ENCODE data around the gene WASF2. TPM values are rescaled to one million over a fixed set of nuclear protein-coding genes. Genes with fewer than 3 reads are reported as not detected.
"Not testable (repeated sequence)": the region's sequence is repeated elsewhere in the genome, so short reads cannot be mapped to it uniquely, and the experiment has no call there.

Gene WASF2
- total RNA-seq, 1 experiment from 2014 or later: 18.2 TPM

GRCh38 chr1:27496604-27497155 lies 6.7 kb upstream of the WASF2 start:
- no peak for DNase-seq (ENCODE audit: low read depth)

GRCh38 chr1:27492796-27493195 lies 2.8 kb upstream of the WASF2 start:
- no peak for DNase-seq (ENCODE audit: low read depth)

- no peak for DNase-seq (ENCODE audit: low read depth)
Measured at GRCh38 chr1:27491748-27492700, 2.1 kb upstream of the WASF2 start.

GRCh38 chr1:27489501-27489972 lies 430 bp downstream of the WASF2 start:
- no peak for DNase-seq (ENCODE audit: low read depth)

DNA sequence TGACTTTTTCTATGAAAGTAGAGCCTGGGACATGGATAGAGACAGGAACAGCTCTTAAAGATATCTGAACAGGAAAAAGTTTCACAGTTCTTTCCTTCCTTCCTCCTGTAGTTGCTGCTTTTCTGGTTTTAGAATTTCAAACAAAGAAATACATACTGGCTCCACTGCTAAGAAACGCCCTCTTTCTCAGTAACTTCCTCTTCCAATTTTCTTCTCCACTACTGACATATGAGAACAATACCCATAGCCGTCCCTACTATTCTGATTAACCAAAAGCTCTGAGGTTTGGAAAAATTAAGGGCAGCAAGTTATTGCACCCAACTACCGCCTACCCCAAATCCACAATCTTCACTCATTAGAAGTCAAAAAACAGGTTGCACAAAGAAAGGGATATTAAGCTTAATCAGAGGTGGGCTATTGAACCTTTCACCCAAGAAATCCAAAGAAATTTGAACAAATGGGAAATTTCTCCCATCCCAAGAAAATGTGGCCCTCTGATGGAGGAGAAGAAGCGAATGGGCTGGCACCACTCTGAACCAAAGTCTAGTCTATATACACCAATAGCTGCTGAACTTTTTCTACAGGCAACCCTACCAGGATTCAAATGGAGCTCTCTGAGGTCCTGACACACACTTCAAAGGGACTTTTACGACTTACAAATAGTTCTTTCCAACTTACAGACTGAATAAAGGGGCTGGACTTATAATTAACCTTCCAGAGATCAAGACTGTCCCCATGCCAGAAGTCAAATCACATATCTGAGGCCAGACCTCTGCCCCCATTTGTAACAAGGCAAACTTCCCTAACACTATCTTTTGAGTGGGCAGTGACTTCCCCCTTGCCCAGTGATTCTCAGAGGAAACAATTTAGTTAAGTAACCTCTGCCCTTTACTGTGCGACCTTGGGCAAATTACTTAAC lies 1.7 kb downstream of the WASF2 start:
- peak; percentile 11 for DNase-seq (ENCODE audit: low read depth)

GRCh38 chr1:27485363-27485762 lies 4.6 kb downstream of the WASF2 start:
- no peak for DNase-seq (ENCODE audit: low read depth)

- DNase-seq (ENCODE audit: low read depth): no peak
Measured at GRCh38 chr1:27483659-27484058, 6.3 kb downstream of the WASF2 start.

GRCh38 chr1:27481994-27482620 lies 7.9 kb downstream of the WASF2 start:
- DNase-seq (ENCODE audit: low read depth): no peak

GRCh38 chr1:27478098-27478497 lies 11.9 kb downstream of the WASF2 start:
- no peak for DNase-seq (ENCODE audit: low read depth)

GRCh38 chr1:27476237-27476636 lies 13.7 kb downstream of the WASF2 start:
- DNase-seq (ENCODE audit: low read depth): no peak

DNA sequence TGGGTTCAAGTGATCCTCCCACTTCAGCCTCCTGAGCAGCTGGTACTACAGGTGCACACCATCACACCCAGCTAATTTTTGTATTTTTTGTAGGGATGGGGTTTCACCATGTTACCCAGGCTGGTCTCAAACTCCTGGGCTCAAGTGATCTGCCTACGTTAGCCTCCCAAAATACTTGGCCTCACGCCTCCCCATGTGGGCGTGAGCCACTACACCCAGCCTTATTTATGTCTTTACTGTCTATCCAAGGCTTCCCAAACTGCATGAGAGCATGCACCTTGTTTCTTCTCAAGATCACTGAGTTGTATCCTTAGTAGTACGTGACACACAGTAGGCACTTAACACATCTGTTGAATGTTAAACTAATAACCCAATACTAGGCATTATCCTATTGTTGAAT lies 14.2 kb downstream of the WASF2 start:
- DNase-seq (ENCODE audit: low read depth): no peak

DNA sequence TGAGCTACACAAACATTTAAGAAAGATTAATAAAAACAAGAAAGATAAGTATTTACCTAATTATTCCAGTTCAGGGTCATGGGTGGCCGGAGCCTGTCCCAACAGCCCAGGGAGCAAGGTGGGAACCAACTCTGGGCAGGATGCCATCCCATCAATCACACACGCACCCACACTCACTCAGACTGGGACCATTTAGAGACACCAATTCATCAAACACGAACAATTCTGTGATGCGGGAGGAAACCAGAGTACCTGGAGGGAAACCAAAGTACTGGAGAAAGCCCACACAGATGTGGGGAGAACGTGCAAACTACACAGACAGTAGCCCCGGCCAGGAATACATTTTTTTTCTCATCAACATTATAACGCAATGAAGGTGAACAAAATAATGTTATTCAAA lies 16.2 kb downstream of the WASF2 start:
- no peak for DNase-seq (ENCODE audit: low read depth)

GRCh38 chr1:27472098-27472497 lies 17.9 kb downstream of the WASF2 start:
- DNase-seq (ENCODE audit: low read depth): not testable (repeated sequence)

DNA sequence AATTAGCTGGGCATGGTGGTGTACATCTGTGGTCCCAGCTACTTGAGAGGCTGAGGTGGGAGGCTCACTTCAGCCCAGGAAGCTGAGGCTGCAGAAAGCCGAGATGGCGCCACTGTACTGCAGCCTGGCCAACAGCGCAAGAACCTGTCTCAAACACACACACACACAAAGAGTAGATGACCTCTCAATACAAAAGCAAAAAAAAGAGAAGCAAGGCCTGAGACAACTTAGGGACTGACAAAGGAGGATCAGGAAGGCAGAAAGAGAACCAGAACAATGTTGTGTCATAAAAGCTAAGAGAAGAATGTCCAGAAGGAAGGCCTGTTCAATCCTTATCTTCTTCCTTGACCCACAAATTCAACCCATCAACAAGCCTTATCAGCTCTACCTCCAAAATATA lies 18.5 kb downstream of the WASF2 start:
- DNase-seq (ENCODE audit: low read depth): no peak

- DNase-seq (ENCODE audit: low read depth): no peak
Measured at GRCh38 chr1:27469334-27469733, 20.6 kb downstream of the WASF2 start.

DNA sequence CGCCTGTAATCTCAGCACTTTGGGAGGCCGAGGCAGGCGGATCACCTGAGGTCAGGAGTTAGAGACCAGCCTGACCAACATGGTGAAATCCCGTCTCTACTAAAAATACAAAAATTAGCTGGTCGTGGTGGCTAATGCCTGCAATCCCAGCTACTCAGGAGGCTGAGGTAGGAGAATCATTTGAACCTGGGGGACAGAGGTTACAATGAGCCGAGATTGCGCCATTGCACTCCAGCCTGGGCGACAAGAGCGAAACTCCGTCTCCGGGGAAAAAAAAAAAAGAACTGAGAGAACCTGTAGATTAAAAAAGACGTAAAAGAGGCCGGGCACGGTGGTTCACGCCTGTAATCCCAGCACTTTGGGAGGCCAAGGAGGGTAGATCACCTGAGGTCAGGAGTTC lies 21.6 kb downstream of the WASF2 start:
- not testable (repeated sequence) for DNase-seq (ENCODE audit: low read depth)

DNA sequence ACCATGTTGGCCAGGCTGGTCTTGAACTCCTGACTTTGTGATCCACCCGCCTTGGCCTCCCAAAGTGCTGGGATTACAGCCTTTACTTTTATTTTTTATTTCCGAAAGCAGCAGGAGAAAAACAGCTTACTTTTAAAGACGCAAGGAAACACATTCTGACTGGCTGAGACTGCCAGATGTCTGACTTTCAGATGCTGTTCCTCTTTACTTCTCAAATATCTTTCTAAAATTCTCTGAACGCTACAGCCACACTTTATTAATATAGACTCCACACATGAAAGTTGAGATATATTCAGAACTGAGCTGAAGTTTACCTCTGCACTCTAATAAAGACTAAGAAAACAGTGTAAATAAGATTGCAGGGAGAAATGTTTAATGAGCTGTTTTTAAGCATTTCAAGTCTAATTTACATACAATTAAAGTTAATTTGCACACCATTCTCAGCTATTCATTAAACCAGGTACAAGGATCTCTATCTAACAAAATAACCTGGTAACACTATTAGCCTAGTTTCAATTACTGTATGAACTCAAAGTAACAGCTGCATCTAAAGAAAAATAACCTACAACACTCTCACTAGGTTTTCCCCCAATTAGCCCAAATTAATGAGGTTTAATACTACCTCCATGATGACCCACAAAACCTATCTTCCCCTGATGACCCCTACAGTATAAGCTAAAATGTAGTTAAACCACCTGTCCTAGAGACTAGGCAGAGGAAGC lies 24.9 kb downstream of the WASF2 start:
- DNase-seq (ENCODE audit: low read depth): no peak

DNA sequence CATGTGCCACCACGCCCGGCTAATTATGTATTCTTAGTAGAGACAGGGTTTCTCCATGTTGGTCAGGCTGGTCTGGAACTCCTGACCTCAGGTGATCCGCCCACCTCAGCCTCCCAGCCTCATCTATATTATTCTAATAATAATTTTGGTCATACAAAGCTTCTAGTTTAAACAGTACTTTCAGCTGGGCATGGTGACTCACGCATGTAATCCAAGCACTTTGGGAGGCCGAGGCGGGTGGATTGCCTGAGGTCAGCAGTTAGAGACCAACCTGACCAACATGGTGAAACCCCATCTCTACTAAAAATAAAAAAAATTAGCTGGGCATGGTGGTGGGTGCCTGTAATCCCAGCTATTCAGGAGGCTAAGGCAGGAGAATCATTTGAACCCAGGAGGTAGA lies 26.1 kb downstream of the WASF2 start:
- DNase-seq (ENCODE audit: low read depth): not testable (repeated sequence)

DNA sequence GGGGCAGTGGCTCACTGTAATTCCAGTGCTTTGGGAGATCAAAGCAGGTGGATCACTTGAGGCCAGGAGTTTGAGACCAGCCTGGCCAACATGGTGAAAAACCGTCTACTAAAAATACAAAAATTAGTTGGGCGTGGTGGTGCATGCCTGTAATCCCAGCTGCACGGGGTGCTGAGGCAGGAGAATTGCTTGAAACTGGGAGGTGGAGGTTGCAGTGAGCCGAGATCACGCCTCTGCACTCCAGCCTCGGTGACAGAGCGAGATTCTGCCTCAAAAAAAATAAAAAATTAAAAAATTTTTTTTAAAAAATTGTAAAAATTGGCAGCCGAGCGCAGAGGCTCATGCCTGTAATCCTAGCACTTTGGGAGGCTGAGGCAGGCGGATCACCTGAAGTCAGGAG lies 31.4 kb downstream of the WASF2 start:
- DNase-seq (ENCODE audit: low read depth): not testable (repeated sequence)

DNA sequence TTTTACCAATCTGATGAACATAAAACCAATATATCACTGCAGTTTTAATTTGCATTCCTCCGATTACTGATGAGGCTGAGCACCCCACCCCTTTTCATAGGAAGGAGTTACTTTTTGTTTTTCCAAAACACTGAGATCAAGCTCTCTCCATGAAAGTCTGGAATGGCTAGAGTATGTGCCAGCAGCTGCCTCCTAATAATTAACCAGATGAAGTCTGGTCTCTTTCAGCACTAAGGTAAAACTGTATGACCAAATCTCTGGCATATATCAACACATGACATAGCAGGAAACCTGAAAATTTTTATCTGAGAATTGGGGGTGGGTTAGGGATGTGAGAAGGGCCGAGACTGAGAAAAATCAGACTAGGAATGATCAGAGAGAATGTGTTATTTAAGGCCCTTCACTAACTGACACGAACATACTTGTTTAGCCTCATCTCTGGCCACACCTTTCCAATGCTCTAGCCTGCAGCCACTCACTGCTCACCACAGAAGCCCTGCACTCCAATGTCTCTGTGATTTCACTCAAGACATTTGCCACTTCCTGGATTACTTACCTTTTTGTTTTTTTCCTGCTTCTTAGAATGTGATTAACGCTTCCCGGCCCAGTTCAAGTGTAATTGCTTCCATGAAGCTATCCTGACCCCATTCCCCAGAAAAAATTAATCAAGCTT lies 34.7 kb downstream of the WASF2 start:
- no peak for DNase-seq (ENCODE audit: low read depth)

Data from HT1080 (cell line).